Panc1 (cell line): ENCODE measurements around the gene DIS3L2. TPM values are rescaled to one million over a fixed set of nuclear protein-coding genes. Genes with fewer than 3 reads are reported as not detected.

Experiments
- ATAC-seq: fragments of 200-7000 bp; cut with Tn5 transposase; 2 replicates; pipeline ENCODE4 v1.9.1; 2020; ENCODE audit warnings: mild to moderate bottlenecking, moderate library complexity
- BruUV-seq: library from RNA; stranded (reverse); fragments of 400-500 nt; replicated peaks from 2 replicates; lab custom pipeline; 2021; lab: Mats Ljungman, UMichigan
- CTCF ChIA-PET: fragments of 300-600 bp; sonication (Branson Sonifier 250); formaldehyde crosslinking; loops from one replicate; lab custom pipeline; 2022; ENCODE audit warnings: antibody characterized with exemption; lab: Charles Lee
- POLR2A ChIA-PET: fragments of 300-600 bp; sonication (Branson Sonifier 250); formaldehyde crosslinking; loops from one replicate; lab custom pipeline; 2022; ENCODE audit warnings: antibody characterized with exemption; lab: Charles Lee
- DNase-seq: peaks from one replicate; pipeline ENCODE4 v3.0.0-alpha.2; 2010; ENCODE audit warnings: low read depth, low spot score
- H3K27ac ChIP-seq: 2 replicates; pipeline ENCODE4 v1.5.1; 2011; ENCODE audit warnings: mild to moderate bottlenecking, low read length, inconsistent platforms
- H3K27me3 ChIP-seq: fragments of 200-500 bp; sonication (Bioruptor generic); 2 replicates; pipeline ENCODE4 v1.6.0; 2014; ENCODE audit warnings: low read length, inconsistent platforms; ENCODE audit not compliant: control insufficient read depth, insufficient read depth
- H3K36me3 ChIP-seq: fragments of 200-500 bp; sonication (Bioruptor generic); 2 replicates; pipeline ENCODE4 v1.5.1; 2014; ENCODE audit warnings: inconsistent platforms, mild to moderate bottlenecking, low read length, moderate library complexity; ENCODE audit not compliant: control insufficient read depth, insufficient read depth
- H3K4me1 ChIP-seq: 2 replicates; pipeline ENCODE4 v1.5.1; 2011; ENCODE audit warnings: inconsistent platforms, mild to moderate bottlenecking, low read length, moderate library complexity; ENCODE audit not compliant: control insufficient read depth, insufficient read depth
- H3K4me3 ChIP-seq, 2 experiments: 2 replicates each; pipeline ENCODE4 v1.5.1; 2011 to 2012; ENCODE audit warnings: low read depth in 2 of 2, low read length in 2 of 2, mild to moderate bottlenecking in 2 of 2, inconsistent platforms in 1 of 2, moderate library complexity in 1 of 2
- H3K9me3 ChIP-seq: fragments of 200-500 bp; sonication (Bioruptor generic); 2 replicates; pipeline ENCODE4 v1.5.1; 2014; ENCODE audit warnings: low read depth, mild to moderate bottlenecking, inconsistent platforms, low read length, moderate library complexity; ENCODE audit not compliant: control insufficient read depth, insufficient read depth
- CTCF ChIP-seq: fragments of 450-650 bp; IDR thresholded peaks from 2 replicates; pipeline ENCODE4 v1.5.1; 2017; ENCODE audit warnings: mild to moderate bottlenecking
- POLR2AphosphoS5 ChIP-seq: IDR thresholded peaks from 2 replicates; pipeline ENCODE4 v1.6.1; 2012; ENCODE audit warnings: mild to moderate bottlenecking, low read depth, low read length, moderate library complexity
- REST ChIP-seq, 2 experiments: IDR thresholded peaks; 2 replicates each; pipeline ENCODE4 v1.6.1; 2011 to 2012; ENCODE audit warnings: low read depth in 2 of 2, control low read depth in 1 of 2, low read length in 1 of 2, mild to moderate bottlenecking in 1 of 2, moderate library complexity in 1 of 2; ENCODE audit not compliant: insufficient read depth in 1 of 2
- SIN3A ChIP-seq: IDR thresholded peaks from 2 replicates; pipeline ENCODE4 v1.6.1; 2012; ENCODE audit warnings: low read depth, mild to moderate bottlenecking, low read length, moderate library complexity, borderline replicate concordance; ENCODE audit not compliant: insufficient read depth
- TCF7L2 ChIP-seq: IDR thresholded peaks from 2 replicates; pipeline ENCODE4 v1.6.1; 2011; ENCODE audit warnings: mild to moderate bottlenecking, low read depth, low read length, inconsistent platforms
- in situ Hi-C: cut with HindIII; loops from 2 replicates; pipeline ENCODE4 v1.10.0; 2016; ENCODE audit warnings: low sequenced_read_pairs, low pct_unique_long_range_greater_than_20kb
- intact Hi-C: fragments of 100-400 bp; cut with micrococcal nuclease; formaldehyde crosslinking; loops from one replicate; pipeline ENCODE4 v1.10.0; 2022; ENCODE audit not compliant: unreplicated experiment
- total RNA-seq: library from RNA; stranded (reverse); gene quantifications from one replicate; pipeline ENCODE4 v1.2.1, GENCODE V29; 2021; ENCODE audit not compliant: unreplicated experiment

The DIS3L2 gene
- total RNA-seq, 1 experiment from 2014 or later, result 28.1 TPM

GRCh38 chr2:232088771-232089170 is 127.3 kb downstream of the DIS3L2 start:
- no peak overlapping the region for H3K4me3 ChIP-seq
- no peaks in the 10 kb centered on the region for H3K4me1 ChIP-seq
- ChIA-PET CTCF (no interaction called here), POLR2A (no interaction called here)
- H3K27ac ChIP-seq, result no peak overlapping the region
- in situ Hi-C loops (no loop called here), intact Hi-C loops (no loop called here)
- H3K27me3 ChIP-seq, result no peaks in the 10 kb centered on the region
- no peak for TF ChIP-seq REST (IDR thresholded peaks at IDR 0.05; ENCODE audit: insufficient read depth in 1 of 2, low read depth in 2 of 2, low read length in 1 of 2)
- no peak for TF ChIP-seq TCF7L2
- TF ChIP-seq SIN3A, result no peak
- TF ChIP-seq CTCF, result no peak
- no peak for TF ChIP-seq POLR2AphosphoS5
- DNase-seq (no peak), ATAC-seq (no peak)
- H3K36me3 ChIP-seq, result no peaks in the 10 kb centered on the region
- no TSS peak for BruUV-seq
- no peaks in the 10 kb centered on the region for H3K9me3 ChIP-seq

- H3K27me3 ChIP-seq, result no peaks in the 10 kb centered on the region
- no peaks in the 10 kb centered on the region for H3K9me3 ChIP-seq
- intact Hi-C loops (no loop called here), in situ Hi-C loops (no loop called here)
- ChIA-PET POLR2A (no interaction called here), CTCF (no interaction called here)
- H3K27ac ChIP-seq, result no peak overlapping the region
- BruUV-seq, result no TSS peak
- TF ChIP-seq TCF7L2 (no peak), POLR2AphosphoS5 (no peak), SIN3A (no peak), REST (IDR thresholded peaks at IDR 0.05; ENCODE audit: insufficient read depth in 1 of 2, low read depth in 2 of 2, low read length in 1 of 2) (no peak), CTCF (no peak)
- no peak for ATAC-seq
- no peak overlapping the region for H3K4me3 ChIP-seq
- no peaks in the 10 kb centered on the region for H3K4me1 ChIP-seq
- DNase-seq, result no peak
- no peaks in the 10 kb centered on the region for H3K36me3 ChIP-seq
Measured at GRCh38 chr2:232094201-232094600, 132.7 kb downstream of the DIS3L2 start.
